SJSA1 (cell line): ENCODE results near the gene KRT39. TPM values are rescaled to one million over a fixed set of nuclear protein-coding genes. Genes with fewer than 3 reads are reported as not detected.

ENCODE experiments used
- DNase-seq, 2 experiments: peaks; one replicate each; pipeline ENCODE4 v3.0.0-alpha.2; 2015 to 2020; ENCODE audit warnings: low spot score in 2 of 2, low read depth in 1 of 2
- H3K27ac ChIP-seq: fragments of 250-450 bp; sonication (Bioruptor Pico); 2 replicates; pipeline ENCODE4 v1.5.1; 2020; ENCODE audit warnings: mild to moderate bottlenecking, moderate library complexity
- H3K27me3 ChIP-seq: fragments of 250-450 bp; sonication (Bioruptor Pico); replicated peaks from 2 replicates; pipeline ENCODE4 v1.5.1; 2020; ENCODE audit warnings: mild to moderate bottlenecking, moderate library complexity
- H3K36me3 ChIP-seq: fragments of 250-450 bp; sonication (Bioruptor Pico); 2 replicates; pipeline ENCODE4 v1.5.1; 2020; ENCODE audit warnings: mild to moderate bottlenecking
- H3K4me1 ChIP-seq: fragments of 250-450 bp; sonication (Bioruptor Pico); replicated peaks from 2 replicates; pipeline ENCODE4 v1.6.1; 2021; ENCODE audit warnings: mild to moderate bottlenecking
- H3K4me3 ChIP-seq: fragments of 250-450 bp; sonication (Bioruptor Pico); 2 replicates; pipeline ENCODE4 v1.5.1; 2020; ENCODE audit warnings: mild to moderate bottlenecking
- H3K9me3 ChIP-seq: fragments of 250-450 bp; sonication (Bioruptor Pico); replicated peaks from 2 replicates; pipeline ENCODE4 v1.5.1; 2020; ENCODE audit warnings: mild to moderate bottlenecking
- total RNA-seq: library from RNA; depleted of rRNA; stranded (reverse); fragments of >200 nt; shearing (Covaris generic); gene quantifications from 2 replicates; pipeline ENCODE4 v1.2.3, GENCODE V29; 2014

KRT39 gene
- total RNA-seq, 1 experiment from 2014 or later, result not detected

DNA sequence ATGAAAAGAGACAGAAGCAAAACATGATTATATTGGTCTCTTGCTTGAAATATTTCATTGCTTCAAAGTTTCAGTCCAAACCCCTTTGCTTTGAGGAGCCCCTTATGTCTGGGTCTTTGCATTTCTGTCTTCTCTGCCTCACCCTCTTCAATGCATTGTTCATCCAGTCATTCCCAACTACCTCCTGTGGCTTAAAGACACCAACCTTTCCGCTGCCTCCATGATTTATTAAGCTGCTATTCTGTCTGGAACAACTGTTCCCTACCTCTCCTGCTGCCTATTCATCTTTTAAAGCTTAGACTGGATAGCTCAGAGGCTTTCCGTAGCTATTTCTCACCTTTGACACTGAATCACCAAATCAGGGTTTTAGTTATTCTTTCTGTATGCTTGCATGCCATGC, 30.6 kb upstream of the KRT39 start:
- Histone ChIP-seq H3K4me3 (no peak overlapping the region), H3K9me3 (0 out of 2 replicates have a peak, but pooled peaks cover 2% of the 10 kb centered on the region), H3K4me1 (peaks cover 7% of the 10 kb centered on the region; the same call in 1 of the 2 replicates), H3K36me3 (no peaks in the 10 kb centered on the region), H3K27ac (no peak overlapping the region), H3K27me3 (no peaks in the 10 kb centered on the region)
- DNase-seq, result no peak

DNA sequence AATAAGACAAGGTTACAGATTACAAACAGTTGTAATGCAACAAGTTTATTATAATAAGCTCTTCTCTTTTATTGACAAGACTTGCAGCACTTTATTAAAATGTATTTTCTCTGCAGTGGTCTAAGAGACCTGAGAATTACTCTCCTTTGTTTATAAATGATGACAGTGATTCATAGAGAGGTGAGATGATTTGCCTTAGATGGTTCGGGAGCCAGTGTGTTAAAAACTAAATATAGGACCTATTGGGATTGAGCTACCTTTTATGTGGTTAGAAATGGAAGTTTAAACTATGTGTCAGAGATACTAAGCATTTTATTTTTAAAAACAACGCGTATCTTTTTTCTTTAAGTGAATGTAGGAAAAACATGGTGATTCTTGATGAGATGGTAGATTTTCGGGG, 30.1 kb upstream of the KRT39 start:
- H3K27ac ChIP-seq, result no peak overlapping the region
- no peaks in the 10 kb centered on the region for H3K36me3 ChIP-seq
- no peaks in the 10 kb centered on the region for H3K27me3 ChIP-seq
- H3K4me1 ChIP-seq, result peaks cover 7% of the 10 kb centered on the region; the same call in 1 of the 2 replicates
- DNase-seq, result no peak
- H3K9me3 ChIP-seq, result 0 out of 2 replicates have a peak, but pooled peaks cover 4% of the 10 kb centered on the region
- no peak overlapping the region for H3K4me3 ChIP-seq

DNA sequence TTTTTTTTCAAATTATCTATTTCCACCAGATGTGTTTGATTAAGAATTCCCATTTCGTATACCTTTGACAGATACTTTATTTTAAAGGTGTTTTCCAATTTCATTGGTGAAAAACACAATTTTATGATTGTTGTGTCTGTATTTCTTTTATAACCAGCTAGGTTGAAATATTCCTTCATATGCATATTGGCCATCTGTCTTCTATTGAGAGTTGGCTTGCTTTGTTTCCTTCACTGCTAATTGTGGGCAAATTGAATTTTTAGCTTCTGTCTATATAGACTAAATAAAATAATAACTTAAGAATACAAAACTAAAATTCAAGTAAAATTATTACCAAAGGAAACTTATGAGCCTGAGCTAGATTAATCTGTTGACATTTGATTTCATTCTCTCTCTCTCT, 28.4 kb upstream of the KRT39 start:
- H3K27me3 ChIP-seq, result no peaks in the 10 kb centered on the region
- H3K27ac ChIP-seq, result no peak overlapping the region
- H3K9me3 ChIP-seq, result 0 out of 2 replicates have a peak, but pooled peaks cover 4% of the 10 kb centered on the region
- no peak for DNase-seq
- H3K36me3 ChIP-seq, result no peaks in the 10 kb centered on the region
- H3K4me3 ChIP-seq, result no peak overlapping the region
- peaks cover 7% of the 10 kb centered on the region; the same call in 1 of the 2 replicates for H3K4me1 ChIP-seq

DNA sequence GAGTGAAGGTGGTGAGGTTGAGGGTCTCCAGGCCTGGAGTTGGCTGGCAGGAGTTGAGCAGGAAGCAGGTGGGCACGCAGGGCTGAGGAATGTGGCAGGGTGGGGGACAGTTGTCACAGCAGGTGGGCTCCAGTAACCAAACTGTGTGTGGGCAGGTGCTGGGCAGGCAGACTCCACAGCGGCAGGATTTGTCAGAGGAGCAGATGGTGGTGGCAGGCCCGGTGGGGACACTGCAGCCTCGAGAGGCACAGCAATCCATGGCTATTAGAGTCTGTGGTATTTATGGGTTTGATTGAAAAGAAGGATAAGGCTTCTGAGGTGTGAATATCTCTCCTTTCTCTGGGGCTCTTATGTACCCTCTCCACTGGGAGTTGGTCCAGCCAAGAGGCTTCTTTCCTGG, 27.1 kb upstream of the KRT39 start, which contains the start of gene KRTAP3-3:
KRTAP3-3 (minus strand) TSS at position 326 of the 400 bp plus-strand sequence; CDS start at position 259, 67 bp downstream.
- Histone ChIP-seq H3K36me3 (no peaks in the 10 kb centered on the region), H3K9me3 (0 out of 2 replicates have a peak, but pooled peaks cover 4% of the 10 kb centered on the region), H3K27ac (no peak within 1 kb of the TSS), H3K27me3 (no peaks in the 10 kb centered on the region), H3K4me3 (no peak within 1 kb of the TSS), H3K4me1 (peaks cover 7% of the 10 kb centered on the region; the same call in 1 of the 2 replicates)
- DNase-seq, result no peak

DNA sequence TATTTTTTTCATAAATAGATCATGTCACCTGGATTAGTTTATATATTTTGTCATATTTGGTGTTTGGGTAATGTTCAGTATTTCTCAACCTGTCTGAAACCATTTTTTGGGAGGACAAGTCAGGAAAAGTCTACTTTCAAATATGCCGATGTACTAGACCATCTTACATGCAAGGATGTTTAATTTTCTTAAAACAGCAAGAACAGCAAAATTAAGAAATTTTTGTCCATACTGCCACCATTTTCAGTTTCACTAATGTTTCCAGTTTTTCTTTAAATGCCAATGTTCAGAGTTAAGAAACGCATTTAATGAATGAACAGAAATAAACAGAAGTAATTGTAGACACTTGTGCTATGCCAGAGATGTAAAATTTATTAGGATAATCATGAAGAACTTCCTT, 26.3 kb upstream of the KRT39 start:
- H3K9me3 ChIP-seq, result 0 out of 2 replicates have a peak, but pooled peaks cover 4% of the 10 kb centered on the region
- H3K27me3 ChIP-seq, result no peaks in the 10 kb centered on the region
- H3K4me3 ChIP-seq, result no peak overlapping the region
- H3K36me3 ChIP-seq, result no peaks in the 10 kb centered on the region
- H3K4me1 ChIP-seq, result peaks cover 7% of the 10 kb centered on the region; the same call in 1 of the 2 replicates
- DNase-seq, result no peak
- H3K27ac ChIP-seq, result no peak overlapping the region

DNA sequence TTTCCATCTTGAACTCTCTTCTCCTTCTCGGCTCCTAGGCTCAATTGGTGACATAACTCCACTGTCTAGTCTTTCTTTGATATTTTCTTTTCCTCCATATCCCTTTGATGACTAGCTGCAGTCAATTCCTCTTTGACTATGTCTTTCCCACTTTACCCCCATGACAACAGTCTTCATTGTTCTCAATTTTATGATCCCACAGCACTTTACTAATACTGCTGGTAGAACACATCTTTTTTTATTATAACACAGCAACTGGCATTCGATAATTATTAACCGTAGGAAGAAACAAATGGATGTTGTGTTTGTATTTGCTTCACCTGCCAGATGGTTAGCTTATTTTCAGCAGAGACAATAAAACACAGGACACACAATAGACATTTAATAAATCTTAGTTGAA, 25.9 kb upstream of the KRT39 start:
- Histone ChIP-seq H3K27me3 (no peaks in the 10 kb centered on the region), H3K9me3 (0 out of 2 replicates have a peak, but pooled peaks cover 4% of the 10 kb centered on the region), H3K36me3 (no peaks in the 10 kb centered on the region), H3K27ac (no peak overlapping the region), H3K4me3 (no peak overlapping the region), H3K4me1 (peaks cover 7% of the 10 kb centered on the region; the same call in 1 of the 2 replicates)
- no peak for DNase-seq

DNA sequence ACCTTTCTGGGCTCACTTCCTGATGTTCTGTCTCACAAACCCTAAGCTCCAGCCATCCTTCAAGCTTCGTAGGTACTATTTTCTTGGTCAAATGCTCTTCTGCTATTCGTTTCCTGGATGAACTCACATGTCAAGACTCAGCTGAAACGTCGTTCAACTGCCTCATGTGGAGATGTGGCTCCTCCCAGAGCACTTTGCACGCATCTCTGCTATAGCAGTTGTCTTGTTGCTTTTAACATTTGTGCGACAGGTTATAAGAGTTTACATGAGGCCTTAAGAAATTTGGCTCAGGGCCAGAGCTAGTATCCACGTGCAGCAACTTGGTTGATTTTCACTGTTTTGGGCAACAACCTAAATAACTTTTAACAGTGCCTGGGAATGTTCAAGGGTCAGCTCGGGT, 20.2 kb upstream of the KRT39 start:
- no peak for DNase-seq
- H3K9me3 ChIP-seq, result no peaks in the 10 kb centered on the region
- no peak overlapping the region for H3K27ac ChIP-seq
- no peaks in the 10 kb centered on the region for H3K4me1 ChIP-seq
- H3K4me3 ChIP-seq, result no peak overlapping the region
- H3K27me3 ChIP-seq, result no peaks in the 10 kb centered on the region
- H3K36me3 ChIP-seq, result no peaks in the 10 kb centered on the region

DNA sequence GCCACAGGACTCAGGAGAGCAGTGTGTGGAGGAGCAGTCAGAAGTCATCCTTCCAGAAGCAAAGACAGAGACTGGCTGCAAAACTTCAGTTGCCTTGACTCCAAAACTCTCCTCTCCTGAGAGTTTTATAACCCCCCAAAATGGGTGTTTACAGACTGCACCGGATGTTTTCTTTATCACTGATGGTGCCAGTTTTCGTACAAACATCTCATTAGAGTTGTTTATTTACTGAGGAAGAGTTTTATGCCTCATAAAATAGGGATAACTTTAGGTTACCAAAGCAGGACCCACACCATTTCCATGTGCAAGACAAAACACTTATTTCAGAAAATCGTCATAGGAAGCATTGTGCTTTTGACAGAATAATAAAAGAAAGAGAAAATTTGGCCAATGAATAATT, 17.5 kb upstream of the KRT39 start, which contains the start of gene KRT40:
KRT40 (minus strand) TSS at position 101 of the 400 bp plus-strand sequence; CDS start at position 48, 53 bp downstream.
- Histone ChIP-seq H3K36me3 (no peaks in the 10 kb centered on the region), H3K9me3 (no peaks in the 10 kb centered on the region), H3K27me3 (no peaks in the 10 kb centered on the region), H3K27ac (no peak within 1 kb of the TSS), H3K4me3 (no peak within 1 kb of the TSS), H3K4me1 (no peaks in the 10 kb centered on the region)
- DNase-seq, result no peak

DNA sequence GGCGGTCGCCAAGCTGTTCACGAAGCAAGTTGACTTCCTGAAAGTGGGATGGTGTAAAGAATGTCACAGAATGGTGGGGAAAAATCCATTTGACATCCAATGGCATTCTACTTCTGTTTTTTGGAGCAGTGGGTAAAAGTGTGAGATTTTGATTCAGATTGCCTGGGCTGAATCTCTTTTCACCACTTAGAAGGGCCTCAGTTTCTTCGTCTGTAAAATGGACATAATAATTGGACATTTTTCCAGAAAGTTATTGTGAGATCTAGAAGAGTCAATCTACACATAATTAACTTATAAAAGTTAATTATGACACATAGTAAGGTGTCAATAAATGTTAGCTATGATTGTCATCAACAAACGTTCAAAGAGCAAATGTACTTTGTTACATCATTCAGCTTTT, 14.4 kb upstream of the KRT39 start:
- no peaks in the 10 kb centered on the region for H3K9me3 ChIP-seq
- no peaks in the 10 kb centered on the region for H3K4me1 ChIP-seq
- H3K27me3 ChIP-seq, result no peaks in the 10 kb centered on the region
- no peak overlapping the region for H3K4me3 ChIP-seq
- DNase-seq, result no peak
- H3K36me3 ChIP-seq, result no peaks in the 10 kb centered on the region
- no peak overlapping the region for H3K27ac ChIP-seq

DNA sequence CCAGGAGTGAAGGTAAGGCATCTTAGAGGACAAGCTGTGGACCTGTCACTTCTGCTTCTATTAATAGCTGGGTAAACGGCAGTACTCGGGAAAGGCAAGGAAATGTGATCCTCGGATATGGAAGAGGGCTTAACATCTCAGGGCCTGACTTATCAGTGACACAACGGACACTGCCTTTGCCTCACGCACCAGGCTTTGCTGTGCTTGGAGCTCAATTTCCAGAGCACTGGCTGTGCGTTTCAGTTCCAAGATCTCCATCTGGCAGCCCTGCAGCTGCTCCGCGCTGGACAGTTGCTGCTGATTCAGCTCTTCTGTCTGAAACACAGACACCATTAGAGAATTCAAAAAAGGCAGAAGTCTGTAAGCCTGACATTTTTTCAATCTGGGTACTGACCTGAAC, 13.8 kb upstream of the KRT39 start:
- no peaks in the 10 kb centered on the region for H3K4me1 ChIP-seq
- DNase-seq, result no peak
- H3K36me3 ChIP-seq, result no peaks in the 10 kb centered on the region
- H3K4me3 ChIP-seq, result no peak overlapping the region
- H3K27ac ChIP-seq, result no peak overlapping the region
- no peaks in the 10 kb centered on the region for H3K27me3 ChIP-seq
- H3K9me3 ChIP-seq, result no peaks in the 10 kb centered on the region

DNA sequence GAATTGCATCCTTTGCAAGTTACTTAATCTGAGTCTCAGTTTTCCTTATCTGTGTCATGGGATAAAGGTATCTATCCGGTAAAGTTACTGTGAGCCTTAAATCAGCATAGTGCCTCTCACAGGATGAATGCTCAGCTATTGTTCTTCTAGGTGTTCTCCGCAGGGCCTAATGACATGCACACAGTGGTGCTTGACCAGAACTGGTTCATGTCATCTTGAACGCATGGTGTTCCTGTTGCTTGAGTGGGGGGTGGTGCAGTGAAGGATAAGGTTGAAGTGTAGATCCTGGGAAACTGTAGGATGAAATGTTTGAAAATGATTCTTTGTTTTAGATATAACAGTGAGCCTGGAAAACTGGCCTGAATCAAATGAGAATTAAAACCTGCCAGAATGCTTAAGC, 13.4 kb upstream of the KRT39 start:
- no peaks in the 10 kb centered on the region for H3K27me3 ChIP-seq
- H3K27ac ChIP-seq, result no peak overlapping the region
- H3K36me3 ChIP-seq, result no peaks in the 10 kb centered on the region
- H3K9me3 ChIP-seq, result no peaks in the 10 kb centered on the region
- DNase-seq, result no peak
- H3K4me1 ChIP-seq, result no peaks in the 10 kb centered on the region
- no peak overlapping the region for H3K4me3 ChIP-seq

DNA sequence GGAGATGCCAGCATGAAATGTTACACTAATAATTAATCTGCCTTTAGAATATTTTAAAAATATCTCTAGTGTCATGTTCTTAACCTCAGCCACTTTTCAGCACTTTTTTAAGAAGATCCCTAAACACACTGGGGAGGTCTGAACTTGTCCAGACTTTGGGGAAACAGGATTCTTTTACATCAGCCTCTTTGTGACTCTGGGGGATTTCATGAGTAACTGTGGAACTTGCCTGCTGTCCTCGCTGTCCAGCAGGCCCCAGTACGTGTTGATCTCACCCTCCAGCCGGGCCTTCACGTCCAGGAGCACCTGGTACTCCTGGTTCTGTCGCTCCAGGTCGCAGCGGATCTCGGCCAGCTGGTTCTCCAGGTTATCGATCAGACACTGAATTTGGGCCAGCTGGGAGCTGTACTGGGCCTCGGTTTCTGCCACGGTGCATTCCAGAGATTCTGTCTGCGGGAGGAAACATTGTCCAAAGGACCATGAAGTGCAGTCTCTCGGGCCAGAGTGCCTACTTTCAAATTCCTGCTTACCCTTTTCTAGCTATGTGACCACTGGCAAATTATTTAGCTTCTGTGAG, 11.9 kb upstream of the KRT39 start:
- Histone ChIP-seq H3K27ac (no peak overlapping the region), H3K36me3 (no peaks in the 10 kb centered on the region), H3K27me3 (no peaks in the 10 kb centered on the region), H3K9me3 (no peaks in the 10 kb centered on the region), H3K4me3 (no peak overlapping the region), H3K4me1 (no peaks in the 10 kb centered on the region)
- DNase-seq, result no peak

DNA sequence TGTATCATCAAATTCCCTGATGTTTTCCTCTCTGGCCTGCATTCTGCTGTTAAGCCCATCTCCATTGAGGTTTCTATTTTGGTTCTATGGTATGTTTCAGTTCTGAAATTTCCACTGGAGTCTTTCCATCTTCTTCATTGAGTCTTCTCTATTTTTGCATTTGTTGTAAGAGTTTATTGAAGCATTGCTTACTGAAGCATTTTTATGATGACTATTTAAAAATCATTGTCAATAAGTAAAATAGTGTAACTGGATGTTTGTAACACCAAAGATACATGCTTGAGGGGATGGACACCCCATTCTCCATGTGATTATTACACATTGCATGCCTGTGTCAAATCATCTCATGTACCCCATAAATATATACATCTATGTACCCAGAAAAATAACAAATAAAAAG, 8.8 kb upstream of the KRT39 start:
- no peaks in the 10 kb centered on the region for H3K4me1 ChIP-seq
- DNase-seq, result no peak
- no peaks in the 10 kb centered on the region for H3K9me3 ChIP-seq
- no peak overlapping the region for H3K27ac ChIP-seq
- no peaks in the 10 kb centered on the region for H3K36me3 ChIP-seq
- no peaks in the 10 kb centered on the region for H3K27me3 ChIP-seq
- H3K4me3 ChIP-seq, result no peak overlapping the region

DNA sequence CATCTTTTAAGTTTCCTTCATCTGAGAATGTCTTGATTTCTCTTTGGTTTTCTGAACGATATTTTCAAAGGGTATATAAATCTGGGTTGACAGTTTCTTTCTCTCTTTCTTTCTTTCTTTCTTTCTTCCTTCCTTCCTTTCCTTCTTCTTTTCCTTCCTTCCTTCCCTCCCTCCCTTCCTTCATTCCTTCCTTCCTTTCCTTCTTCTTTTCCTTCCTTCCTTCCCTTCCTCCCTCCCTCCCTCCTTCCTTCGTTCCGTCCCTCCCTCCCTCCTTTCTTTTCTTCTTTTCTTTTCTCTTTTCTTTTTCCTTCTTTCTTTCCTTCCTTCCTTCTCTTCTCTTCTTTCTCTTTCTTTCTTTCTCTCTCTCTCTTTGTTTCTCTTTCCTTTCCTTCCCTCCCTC, 7.6 kb upstream of the KRT39 start:
- H3K36me3 ChIP-seq, result no peaks in the 10 kb centered on the region
- no peaks in the 10 kb centered on the region for H3K4me1 ChIP-seq
- no peaks in the 10 kb centered on the region for H3K9me3 ChIP-seq

DNA sequence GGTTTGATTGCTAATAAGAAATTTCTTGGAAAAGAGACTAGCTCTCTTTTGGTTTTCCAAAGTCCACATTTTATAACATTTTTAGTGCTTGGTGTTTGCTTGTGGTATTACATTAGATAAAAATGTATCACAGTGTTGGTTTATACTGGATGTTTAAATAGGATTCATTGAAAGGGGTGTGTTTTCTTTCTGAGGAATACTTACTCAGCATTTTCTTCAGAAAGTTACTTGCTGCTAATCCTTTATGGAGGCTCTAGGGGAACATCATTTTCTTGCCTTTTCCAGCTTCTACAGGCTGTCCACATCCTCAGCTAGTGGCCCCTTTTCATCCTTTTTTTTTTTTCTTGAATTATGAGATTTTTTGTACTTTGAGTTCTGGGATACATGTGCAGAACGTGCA, 834 bp upstream of the KRT39 start:
- Histone ChIP-seq H3K4me3 (no peak overlapping the region), H3K27me3 (no peaks in the 10 kb centered on the region)

More for the DNA sequence above, 7.6 kb upstream of the KRT39 start:
- Histone ChIP-seq H3K27me3 (no peaks in the 10 kb centered on the region), H3K27ac (no peak overlapping the region), H3K4me3 (no peak overlapping the region)
- DNase-seq, result no peak

More for the DNA sequence above, 834 bp upstream of the KRT39 start:
- no peaks in the 10 kb centered on the region for H3K4me1 ChIP-seq
- H3K36me3 ChIP-seq, result no peaks in the 10 kb centered on the region
- no peaks in the 10 kb centered on the region for H3K9me3 ChIP-seq
- DNase-seq, result no peak
- H3K27ac ChIP-seq, result no peak overlapping the region
